GM19240 (cell line): ENCODE data around the gene RPS6KA4.

Source experiments
- DNase-seq: peaks from one replicate; pipeline ENCODE4 v3.0.0; 2011; ENCODE audit warnings: low spot score; ENCODE audit not compliant: insufficient read length

The RPS6KA4 gene

GRCh38 chr11:64327375-64327774 is 31.6 kb upstream of the RPS6KA4 start:
- no peak for DNase-seq

GRCh38 chr11:64327993-64328392 is 31.0 kb upstream of the RPS6KA4 start:
- DNase-seq = no peak

- no peak for DNase-seq
These were observed 28.1 kb upstream of the RPS6KA4 start for GRCh38 chr11:64330888-64331287.

GRCh38 chr11:64331569-64332371 is 27.2 kb upstream of the RPS6KA4 start:
- DNase-seq = peak; percentile 61

GRCh38 chr11:64333556-64333955 is 25.4 kb upstream of the RPS6KA4 start:
- DNase-seq = no peak

- DNase-seq = peak; percentile 85
These were observed 23.9 kb upstream of the RPS6KA4 start for GRCh38 chr11:64334764-64335735.

- no peak for DNase-seq
These were observed 21.3 kb upstream of the RPS6KA4 start for GRCh38 chr11:64337538-64338249.

- no peak for DNase-seq
These were observed 20.2 kb upstream of the RPS6KA4 start for GRCh38 chr11:64338716-64339115.

- DNase-seq = no peak
These were observed 19.7 kb upstream of the RPS6KA4 start for GRCh38 chr11:64339286-64339685.

GRCh38 chr11:64339754-64340408 is 19.1 kb upstream of the RPS6KA4 start, which contains the start of gene CCDC88B:
Gene CCDC88B (plus strand): TSS chr11:64340204. CDS start chr11:64340267, 63 bp downstream.
- peak; percentile 92 for DNase-seq

- no peak for DNase-seq
These were observed 18.2 kb upstream of the RPS6KA4 start for GRCh38 chr11:64340671-64341335.

- DNase-seq = no peak
These were observed 17.5 kb upstream of the RPS6KA4 start for GRCh38 chr11:64341429-64341828.

- DNase-seq = peak; percentile 96
These were observed 16.8 kb upstream of the RPS6KA4 start for GRCh38 chr11:64341851-64342791.

- no peak for DNase-seq
These were observed 15.9 kb upstream of the RPS6KA4 start for GRCh38 chr11:64342869-64343745.

- no peak for DNase-seq
These were observed 15.0 kb upstream of the RPS6KA4 start for GRCh38 chr11:64343767-64344559.

GRCh38 chr11:64344787-64345186 is 14.2 kb upstream of the RPS6KA4 start:
- no peak for DNase-seq

GRCh38 chr11:64347193-64347867 is 11.6 kb upstream of the RPS6KA4 start:
- DNase-seq = no peak
